ENCODE measurements around the gene TCF12.

Gene TCF12

DNA sequence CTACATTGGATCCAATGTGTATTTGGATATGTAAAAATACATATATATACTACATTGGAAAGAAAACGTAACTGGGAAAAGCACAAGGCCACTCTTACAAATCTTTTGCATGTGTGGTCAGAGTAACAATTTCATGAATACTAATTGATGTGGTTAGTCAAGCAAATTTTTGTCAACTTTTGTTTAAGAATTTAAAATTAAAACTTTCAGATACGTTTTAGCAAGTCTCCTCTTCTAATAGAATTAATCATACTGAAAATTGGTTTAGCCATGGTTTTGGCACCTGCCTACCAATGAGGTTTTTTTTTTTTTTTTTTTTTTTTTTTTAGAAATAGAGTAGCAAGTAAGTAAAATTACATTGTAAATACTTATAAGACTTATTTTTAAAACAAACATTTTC lies 304.9 kb downstream of the TCF12 start:
- no peak for DNase-seq

DNA sequence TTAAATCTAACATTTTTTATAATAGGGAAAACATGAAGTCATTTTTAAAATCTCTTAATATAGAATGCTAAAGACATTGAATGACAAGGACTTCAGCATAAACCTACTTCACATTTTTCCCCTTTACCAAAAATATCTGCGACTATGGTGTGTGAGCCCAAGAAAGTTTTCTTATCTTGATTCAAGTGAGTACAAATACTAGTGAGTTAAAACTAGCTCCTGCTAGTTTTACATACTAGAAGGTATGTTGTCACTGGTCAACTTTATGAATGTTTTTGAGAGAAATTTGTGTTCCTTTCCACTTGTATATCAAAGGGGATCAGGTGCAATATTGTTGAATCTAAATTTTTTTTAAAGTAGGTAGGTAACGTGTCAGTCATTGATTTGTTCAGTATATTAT lies 305.4 kb downstream of the TCF12 start:
- DNase-seq: no peak

DNA sequence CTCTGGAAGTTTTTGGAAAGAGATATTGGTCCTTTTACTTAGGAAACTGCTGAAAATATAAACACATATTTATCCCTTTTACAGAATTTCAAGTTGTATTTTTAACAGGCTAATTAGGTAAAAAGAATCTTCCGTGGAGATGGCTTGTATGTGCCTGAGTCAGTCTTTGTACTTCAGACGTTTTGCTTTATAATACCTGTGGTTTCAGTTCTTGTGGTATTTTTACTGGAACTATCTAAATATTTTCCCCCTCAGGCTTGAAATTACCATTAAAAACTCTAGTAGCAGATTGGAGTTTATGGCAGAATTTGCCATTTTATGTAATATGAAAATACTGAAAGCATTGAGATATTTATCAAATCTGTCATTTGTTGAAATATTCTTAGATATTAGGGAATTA lies 306.2 kb downstream of the TCF12 start:
- no peak for DNase-seq

DNA sequence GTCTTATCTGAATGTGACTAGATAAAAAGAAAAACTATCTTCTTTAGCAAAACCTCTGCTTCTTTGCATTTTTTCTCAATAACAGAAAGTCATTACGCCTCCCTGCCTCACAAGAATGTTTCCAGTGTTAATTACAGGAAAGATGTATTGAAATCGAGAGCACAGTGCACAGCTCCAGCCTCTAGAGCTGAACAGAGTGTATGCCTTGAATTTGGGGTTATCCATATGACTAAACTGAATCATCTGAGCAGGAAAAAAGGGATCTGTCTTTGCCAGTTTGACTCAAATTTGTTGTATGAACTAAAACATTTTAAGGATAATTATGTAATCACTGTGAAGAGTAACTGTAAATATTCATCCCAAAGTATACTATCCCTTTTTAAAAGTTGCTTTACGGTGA lies 308.7 kb downstream of the TCF12 start:
- no peak for DNase-seq

DNA sequence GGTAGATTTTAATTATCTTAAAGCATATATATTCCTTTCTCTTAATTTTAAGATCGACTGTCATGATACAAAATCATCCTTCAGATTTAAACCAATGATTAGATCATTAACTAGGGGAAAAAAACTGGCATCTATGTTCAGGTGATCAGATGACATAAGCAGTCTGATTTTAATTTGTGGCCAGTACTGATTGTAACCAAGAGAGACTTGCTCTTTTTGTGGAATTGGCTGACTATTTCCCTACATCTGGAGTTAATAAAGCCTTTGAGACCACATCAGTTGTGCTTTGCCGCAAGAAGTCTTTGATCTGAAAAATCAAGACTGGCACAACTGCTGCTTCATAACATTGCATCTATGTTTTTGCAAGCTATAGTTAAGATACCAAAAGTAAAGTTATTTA lies 309.5 kb downstream of the TCF12 start:
- no peak for DNase-seq

DNA sequence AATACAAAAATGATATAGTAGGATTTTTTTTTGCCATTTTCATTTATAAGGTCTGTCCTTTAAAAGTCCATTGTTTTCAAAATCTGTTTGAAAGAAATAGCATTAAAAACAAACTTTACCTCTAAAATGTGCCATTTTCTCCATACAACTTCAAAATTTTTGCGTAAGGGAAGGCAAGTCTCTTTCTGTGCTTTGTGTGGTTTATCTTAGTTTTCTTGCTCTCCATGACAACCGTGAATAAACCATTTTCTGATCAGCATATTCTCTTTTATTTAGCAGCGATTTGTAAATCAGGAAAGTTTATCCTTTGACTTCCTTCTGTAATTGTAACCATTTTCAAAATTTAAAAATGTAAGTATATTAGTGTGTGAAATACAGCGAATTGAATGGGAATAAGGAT lies 310.0 kb downstream of the TCF12 start:
- no peak for DNase-seq

DNA sequence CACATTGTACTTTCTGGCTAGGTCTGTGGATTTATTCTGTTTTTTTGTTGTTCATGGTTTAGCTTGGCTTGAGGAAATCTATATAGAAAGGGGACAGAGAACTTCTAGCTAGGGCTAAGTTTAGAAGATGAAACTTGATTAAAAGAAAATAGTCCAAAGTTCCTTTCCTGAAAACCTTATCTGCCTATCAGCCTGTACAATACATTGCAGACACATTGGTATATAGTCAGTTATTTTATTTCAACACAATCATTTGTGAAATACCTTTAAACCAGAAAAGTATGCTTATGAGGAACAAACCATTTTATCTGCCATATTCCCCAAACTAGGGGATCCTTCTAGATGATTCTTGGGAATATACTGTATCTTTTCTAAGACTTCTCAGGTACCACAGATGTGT lies 310.6 kb downstream of the TCF12 start:
- no peak for DNase-seq

DNA sequence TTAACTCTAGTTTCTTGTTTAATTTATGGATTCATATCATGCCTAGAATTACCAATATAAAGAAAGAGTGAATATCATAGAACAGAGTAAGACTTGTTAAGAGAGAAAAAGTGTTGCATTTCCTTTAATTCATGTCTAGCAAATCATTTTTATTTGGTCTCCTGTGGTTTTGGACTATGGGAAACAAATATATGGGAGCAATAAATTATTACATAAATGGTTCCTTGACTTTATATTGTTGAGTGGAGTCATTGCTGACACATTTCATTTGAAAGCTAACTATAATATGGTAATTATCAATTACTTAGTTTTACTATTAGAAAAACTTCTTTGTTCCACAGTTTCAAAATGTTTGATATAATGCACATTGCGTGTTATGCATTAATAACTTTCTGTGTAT lies 313.1 kb downstream of the TCF12 start:
- no peak for DNase-seq

DNA sequence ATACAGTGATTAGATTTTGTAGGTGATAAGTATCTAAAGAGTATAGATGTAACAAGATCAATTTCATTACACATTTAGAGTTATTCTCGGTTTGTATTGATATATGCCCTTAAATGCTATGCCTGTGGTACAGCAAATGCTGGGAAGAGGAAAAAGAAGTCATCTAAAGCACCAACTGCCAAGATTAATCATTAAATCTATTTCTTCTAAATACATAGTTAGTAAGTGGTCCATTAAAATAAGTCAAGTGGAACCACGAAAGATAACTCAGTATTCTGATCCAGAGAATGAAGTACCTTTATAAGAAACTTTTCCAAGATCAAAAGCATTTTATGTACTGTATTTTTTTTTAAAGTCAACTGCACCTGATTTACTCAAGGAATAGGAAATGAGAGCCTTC lies 315.7 kb downstream of the TCF12 start:
- DNase-seq: no peak

DNA sequence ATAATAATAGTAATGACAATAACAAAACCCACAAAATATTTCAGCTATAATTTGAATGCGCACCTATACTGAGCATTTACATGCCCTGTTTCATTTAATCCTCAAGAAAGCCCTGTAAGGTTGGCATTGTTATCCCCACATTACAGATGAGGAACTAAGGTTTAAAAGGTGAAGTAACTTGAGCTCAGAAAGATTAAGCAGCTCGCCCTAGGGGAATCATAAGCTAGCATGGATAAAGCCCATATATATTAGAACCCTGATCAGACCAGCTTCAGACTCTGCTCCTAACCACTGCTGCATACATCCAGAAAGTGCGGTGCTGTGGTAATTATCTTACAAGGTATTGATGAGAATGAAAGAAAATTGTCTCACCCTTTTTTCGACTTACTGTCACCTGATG lies 316.7 kb downstream of the TCF12 start:
- no peak for DNase-seq

DNA sequence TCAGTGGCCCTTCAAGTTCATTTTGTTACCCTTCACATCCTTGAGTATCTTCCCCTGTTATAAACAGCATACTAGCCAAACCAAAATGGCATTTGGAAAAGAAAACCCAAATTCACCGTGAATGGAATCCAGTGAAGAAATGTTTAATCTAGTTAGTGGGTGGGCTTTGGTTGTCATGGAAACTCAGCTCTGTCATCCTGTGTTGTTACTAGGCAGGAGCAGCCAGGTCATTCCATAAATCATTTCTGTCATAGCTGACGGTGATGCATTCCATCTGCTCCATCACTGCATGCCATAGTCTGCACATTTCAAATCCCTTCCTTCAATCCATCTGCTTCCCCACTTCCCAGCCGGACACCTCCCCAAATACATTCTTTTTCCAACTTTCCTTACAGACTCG lies 317.4 kb downstream of the TCF12 start:
- DNase-seq: peak; percentile 26

DNA sequence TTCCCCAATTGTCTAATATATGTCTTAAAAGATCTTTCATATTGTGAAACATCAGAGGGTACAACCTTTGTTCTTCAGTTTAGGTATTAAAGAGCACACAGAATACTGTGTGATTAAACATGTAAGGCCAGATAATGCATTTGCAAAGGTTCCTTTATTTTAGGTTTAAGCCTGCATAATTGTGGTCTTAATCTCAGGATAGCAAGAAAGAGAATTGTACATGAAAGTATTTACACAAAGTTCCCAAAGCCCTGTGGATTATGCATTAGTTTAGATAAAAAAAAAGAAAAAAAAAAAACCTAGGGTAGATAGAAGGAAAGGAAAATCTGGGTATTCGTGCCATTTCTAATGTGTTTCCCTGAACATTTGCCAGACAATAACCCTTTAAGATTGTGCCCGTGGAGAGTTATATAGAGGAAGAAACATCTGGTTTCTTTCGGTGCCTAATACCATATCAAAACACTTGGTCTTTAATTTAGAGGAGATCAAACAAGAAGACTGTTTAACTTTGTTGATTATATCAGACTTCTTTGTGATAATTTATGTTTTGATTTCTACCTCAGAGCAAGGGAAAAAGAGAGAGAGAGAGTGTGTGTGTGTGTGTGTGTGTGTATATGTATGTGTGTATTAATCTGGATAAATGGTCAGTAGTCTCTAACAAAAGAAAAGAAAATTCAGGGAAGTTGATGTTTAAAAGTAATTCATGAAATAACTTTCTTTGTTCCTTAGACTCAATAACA lies 318.3 kb downstream of the TCF12 start:
- DNase-seq: no peak

DNA sequence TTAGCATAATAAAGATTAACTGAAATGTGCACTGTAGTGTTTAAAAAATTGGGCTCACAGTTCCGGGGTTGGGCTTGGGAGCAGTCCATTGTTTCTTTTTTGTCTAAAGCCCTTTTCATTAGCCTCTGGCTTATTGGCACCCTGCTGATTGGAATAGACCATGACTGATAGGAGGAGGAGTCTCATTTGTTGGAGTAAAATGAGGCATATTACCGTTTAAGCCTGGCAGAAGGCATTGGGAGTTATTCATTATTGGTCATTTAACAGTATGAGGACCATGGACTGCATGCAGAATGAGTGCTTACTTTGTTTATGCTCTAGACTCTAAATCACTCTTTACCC lies 318.8 kb downstream of the TCF12 start:
- no peak for DNase-seq

DNA sequence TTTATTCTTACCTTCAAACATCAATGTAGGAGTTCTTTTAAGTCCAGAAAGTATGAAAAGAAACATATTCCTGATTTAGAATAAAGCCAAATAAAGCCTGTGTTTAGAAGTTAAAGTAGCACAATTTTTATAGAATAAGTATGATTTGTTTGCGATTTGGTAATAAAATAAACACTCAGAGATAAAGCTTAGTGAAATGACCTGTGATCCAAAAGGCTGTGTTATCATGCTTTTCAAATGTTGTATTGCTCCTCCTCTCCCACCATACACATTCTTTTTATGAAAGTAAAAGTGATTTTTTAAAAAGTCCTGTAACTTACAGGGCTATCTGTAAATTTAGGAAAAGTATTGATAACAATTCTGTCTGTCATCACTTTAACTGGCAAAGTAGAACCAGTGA lies 319.2 kb downstream of the TCF12 start:
- no peak for DNase-seq

DNA sequence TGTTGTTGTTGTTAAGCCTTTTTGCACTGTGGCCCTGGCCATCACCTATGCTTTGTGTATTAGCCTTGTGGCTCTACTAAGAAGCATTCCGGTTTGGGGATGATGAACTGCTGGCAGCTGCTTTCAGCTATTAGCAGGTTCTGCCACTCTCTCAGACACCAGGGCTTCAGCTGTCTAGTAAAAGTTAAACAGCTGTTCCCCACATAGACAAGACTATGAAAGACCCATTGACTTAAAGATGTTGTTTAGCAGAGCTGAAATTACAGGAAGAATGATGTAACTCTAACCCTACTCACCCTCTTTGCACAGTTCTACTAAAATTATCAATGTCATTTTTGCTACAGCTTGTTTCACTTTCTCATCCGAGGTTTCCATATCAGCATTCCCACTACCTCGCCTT lies 326.7 kb downstream of the TCF12 start:
- peak; percentile 21 for DNase-seq

DNA sequence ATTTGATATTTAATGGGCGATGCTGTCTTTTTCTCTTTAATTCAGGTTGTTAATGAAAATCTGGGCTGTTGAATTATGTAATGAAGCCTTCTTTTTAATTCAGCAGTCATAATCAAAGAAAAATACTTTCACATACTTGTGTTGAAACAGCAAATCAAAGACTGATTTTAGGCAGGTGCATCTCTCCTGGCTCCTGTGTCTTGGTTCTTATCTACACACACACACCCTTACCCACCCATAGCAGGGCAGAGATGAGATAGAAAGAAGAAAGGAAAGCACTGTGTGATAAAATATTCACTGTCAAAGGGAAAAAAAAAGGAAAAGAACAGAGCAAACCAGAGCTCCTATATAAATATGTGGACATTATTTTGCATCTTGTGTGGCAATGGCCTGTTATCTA lies 327.3 kb downstream of the TCF12 start:
- no peak for DNase-seq

DNA sequence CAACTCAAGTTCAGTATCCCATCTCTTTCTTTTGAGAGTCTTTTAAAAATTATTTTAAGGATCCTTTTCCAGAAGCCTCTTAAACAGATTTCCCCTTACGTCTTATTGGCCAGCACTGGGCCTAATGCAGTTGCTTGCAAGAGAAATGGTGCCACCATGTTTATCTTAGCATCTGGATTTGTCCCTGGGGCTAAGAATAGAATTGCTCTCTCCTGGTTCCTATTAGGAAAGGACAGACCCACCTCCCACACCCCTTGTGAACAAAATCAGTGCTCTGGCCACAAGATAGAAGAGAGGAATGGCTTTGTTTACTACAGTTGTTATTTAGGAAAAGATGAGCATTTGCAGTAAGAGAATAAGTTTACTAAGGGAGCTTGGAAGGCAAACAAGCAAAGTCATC lies 329.6 kb downstream of the TCF12 start:
- DNase-seq: no peak

DNA sequence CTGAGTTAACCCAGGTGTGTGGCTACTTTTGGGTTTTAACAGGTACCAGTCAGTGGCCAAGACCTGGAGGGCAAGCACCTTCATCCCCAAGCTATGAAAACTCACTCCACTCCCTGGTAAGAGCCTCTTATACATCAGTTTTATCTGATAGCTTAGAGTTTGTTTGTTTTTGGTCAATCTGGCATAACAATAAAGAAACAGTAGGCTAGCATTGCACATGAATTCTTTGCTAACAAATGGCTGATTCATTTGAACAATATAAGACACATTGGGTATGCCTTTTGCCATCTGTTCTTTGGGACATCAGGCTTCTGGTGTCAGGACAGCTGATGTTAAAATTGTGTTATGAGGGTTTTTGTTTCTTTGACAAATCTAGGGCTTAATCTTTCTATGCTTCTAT lies 332.9 kb downstream of the TCF12 start:
- no peak for DNase-seq

DNA sequence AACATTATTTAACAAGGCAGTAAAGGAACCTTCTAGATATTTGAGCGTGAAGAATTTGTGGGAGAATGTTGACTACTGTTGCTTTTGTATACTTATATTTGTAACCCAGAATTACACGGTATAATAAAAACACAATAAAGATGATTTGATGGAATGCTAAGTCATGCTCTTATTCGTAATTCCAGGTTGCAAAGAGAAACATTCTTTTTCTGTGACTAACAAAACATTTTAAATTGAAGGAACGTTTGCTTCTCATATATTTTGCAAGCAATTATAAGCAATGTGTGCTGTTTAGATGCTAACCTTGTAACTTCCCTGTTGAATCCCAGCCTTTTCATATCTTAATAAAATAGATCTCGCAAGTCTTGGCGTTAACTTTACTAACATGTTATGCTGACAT lies 333.5 kb downstream of the TCF12 start:
- no peak for DNase-seq

DNA sequence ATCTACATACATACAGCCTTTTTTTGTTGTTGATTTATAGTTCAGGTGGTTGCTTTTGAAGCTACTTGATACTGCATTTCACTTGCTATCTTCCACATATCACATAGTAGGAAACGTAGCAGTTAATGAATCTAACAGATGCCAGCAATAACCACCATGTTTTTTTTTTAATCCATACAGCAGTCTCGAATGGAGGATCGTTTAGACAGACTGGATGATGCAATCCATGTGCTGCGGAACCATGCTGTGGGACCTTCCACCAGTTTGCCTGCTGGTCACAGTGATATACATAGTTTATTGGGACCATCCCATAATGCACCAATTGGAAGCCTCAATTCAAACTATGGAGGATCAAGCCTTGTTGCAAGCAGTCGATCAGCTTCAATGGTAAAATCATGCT lies 334.6 kb downstream of the TCF12 start:
- no peak for DNase-seq

DNA sequence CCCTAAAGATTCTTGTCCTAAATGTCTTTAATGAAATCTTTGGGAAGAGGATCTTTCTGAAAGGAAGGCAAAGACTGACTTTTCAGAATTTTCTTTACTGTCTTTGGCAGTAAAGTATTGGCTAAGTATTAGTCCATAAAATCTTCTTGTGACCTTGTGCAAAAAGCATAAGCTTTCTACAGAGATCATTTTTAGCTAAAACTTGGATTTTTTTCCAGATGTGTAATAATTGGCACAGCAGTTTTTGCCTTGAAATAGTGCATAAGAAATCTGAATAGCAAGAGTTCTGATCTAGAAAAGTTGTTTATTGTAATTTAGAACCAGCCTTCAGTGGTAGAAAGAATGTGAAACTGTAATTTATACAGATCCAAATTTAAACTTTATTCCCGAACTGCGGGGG lies 335.1 kb downstream of the TCF12 start:
- no peak for DNase-seq

DNA sequence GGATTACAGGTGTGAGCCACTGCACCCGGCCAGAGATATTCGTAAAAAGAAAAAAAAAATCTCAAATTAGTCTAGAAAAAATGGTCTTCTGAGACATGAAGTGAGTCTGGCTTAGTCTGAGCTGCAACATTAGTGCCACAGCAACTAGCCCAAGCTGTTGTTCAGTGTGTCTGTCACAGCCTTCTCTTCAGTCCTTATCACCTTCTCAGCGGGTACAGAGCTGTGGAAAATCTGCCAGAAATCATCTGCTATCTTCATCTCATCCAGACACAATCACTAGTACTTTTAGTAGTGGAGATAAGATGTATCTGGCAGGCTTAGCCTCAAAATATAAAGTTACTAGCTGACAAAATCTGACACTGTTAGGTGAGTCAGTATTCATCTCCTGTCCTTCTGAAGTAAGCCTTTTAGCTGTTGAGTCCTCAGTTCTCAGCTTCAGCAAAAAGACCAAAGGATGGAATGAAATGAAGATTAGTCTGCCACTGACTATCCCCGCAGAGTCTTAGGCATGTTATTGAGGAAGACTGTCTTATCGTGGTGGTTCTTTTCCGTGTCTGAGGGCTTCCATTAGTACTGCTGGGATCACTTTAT lies 337.4 kb downstream of the TCF12 start:
- DNase-seq: no peak

DNA sequence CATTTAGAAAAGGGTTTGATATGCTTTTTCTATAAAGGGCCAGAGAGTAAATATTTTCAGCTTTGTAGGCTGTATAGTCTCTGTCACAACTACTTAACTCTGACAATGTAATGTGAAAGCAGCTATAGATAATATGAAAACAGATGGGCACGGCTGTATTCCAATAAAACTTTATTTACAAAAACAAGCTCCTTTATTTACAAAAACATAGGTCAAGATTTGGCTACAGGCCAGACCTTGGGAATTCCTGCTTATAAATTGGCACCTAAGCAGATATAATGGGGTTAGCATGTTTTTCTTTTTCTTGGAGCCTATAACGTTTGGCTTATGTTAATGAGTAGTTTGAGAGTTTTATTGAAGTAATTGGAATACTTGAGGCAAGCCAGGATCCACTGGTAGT lies 338.5 kb downstream of the TCF12 start:
- DNase-seq: no peak

DNA sequence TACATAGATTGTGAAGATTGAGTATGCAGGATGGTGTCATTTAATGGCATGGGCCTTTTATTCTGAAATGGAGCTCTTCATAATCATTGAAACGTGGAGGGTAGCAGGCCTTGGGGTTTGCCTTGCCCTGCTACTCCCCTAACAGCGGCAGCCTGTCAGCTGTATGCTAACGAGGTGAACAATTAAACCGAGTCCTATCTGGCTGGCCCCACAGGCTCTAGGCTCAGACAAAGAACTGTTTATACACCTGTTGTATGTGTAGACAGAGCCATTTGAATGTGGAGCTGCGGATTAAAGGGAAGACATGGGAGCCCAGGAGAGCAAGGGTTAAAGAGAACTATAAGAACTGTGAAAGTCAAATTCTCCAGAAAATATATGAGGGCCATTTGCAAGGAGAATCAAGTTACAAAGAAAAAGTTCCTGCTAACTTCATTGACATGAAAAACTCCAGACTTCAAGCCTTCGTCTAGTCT lies 341.2 kb downstream of the TCF12 start:
- no peak for DNase-seq

DNA sequence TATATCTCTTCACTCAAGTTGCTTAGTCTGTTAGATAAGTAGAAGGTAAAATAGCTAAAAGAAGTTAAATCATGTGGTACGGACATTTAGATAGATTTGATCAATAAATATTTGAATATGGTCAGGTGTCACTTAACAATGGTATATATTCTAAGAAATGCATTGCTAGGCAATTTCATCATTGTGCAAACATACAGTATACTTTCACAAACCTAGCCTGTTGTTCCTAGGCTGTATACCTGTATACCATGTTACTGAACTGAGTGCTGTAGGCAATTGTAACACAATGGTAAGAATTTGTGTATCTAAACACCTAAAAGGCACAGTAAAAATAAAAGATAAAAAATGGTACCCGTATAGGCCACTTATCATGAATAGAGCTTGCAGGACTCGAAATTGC lies 345.1 kb downstream of the TCF12 start:
- DNase-seq: no peak

All from DMS 273 treated with DMSO at 0.1 percent for 48 hours (cell line).